Measurements from ENCODE around the gene NFATC3. TPM values are rescaled to one million over a fixed set of nuclear protein-coding genes. Genes with fewer than 3 reads are reported as not detected.
"Not testable (repeated sequence)": the region's sequence is repeated elsewhere in the genome, so short reads cannot be mapped to it uniquely, and the experiment has no call there.

Gene NFATC3
- total and polyA plus RNA-seq, 2 donors (not counting 1 experiment from before 2014, with no cell fraction given) = 33.4 to 115 TPM

GRCh38 chr16:68107230-68107928 is 22.2 kb downstream of the NFATC3 start:
- H3K27me3 Mint-ChIP-seq; ATAC-seq (ENCODE audit: low read depth); H3K27ac ChIP-seq (ENCODE audit: low read length in 2 of 2); intact Hi-C loops (cut with micrococcal nuclease); H3K36me3 ChIP-seq (replicated peaks in 1 of 2; ENCODE audit: control extremely low read depth in 1 of 2, control insufficient read depth in 1 of 2, extremely low read depth in 1 of 2, insufficient read depth in 2 of 2, low read length in 1 of 2); H3K27me3 ChIP-seq (replicated peaks in 1 of 4; ENCODE audit: control extremely low read depth in 1 of 4, control insufficient read depth in 3 of 4, insufficient read depth in 4 of 4, low read length in 3 of 4); H2AFZ ChIP-seq (ENCODE audit: insufficient read depth, low read depth, low read length, poor library complexity, severe bottlenecking); H3K4me3 ChIP-seq (ENCODE audit: control extremely low read depth in 1 of 5, extremely low read depth in 1 of 5, insufficient read depth in 1 of 5, low read depth in 2 of 5, low read length in 4 of 5); H3K9ac ChIP-seq (ENCODE audit: low read length); DNase-seq; H3K4me2 ChIP-seq (replicated peaks; ENCODE audit: low read depth, low read length, poor library complexity, severe bottlenecking): not testable (repeated sequence)
- peaks cover 76% of the 10 kb centered on the region for H3K4me1 Mint-ChIP-seq
- ChIA-PET POLR2A (interaction anchor here (0.7 kb wide), 2 partner anchors 38 to 301 kb away, joined by 4 to 5 read pairs; no protein-coding TSS in a partner anchor), CTCF (interaction anchor here (0.7 to 1.4 kb wide), 2 partner anchors 23 to 113 kb away, joined by 3 read pairs; partner anchors contain the start of gene NFATC3)
- peaks cover 18% of the 10 kb centered on the region for H3K9me3 Mint-ChIP-seq (ENCODE audit: insufficient read depth)
- 100% methylated on average over 3 of the region's 9 CpGs for WGBS (ENCODE audit: insufficient coverage)
- peaks cover 99% of the 10 kb centered on the region for H3K79me2 ChIP-seq (ENCODE audit: control insufficient read depth, insufficient read depth, low read length)
- peaks cover 87% of the 10 kb centered on the region for H4K20me1 ChIP-seq (ENCODE audit: control insufficient read depth, insufficient read depth, low read length, poor library complexity, severe bottlenecking)
- peaks cover 5 to 19% (median 5%) of the 10 kb centered on the region in 3 donors for H3K9me3 ChIP-seq (ENCODE audit: control extremely low read depth in 1 of 3, control insufficient read depth in 2 of 3, insufficient read depth in 1 of 3, low read length in 2 of 3)
- peak overlapping the region; percentile 27 for H3K4me3 Mint-ChIP-seq
- peak overlapping the region; percentile 76 for H3K27ac Mint-ChIP-seq
- H3K4me1 ChIP-seq (ENCODE audit: control insufficient read depth in 2 of 2, insufficient read depth in 2 of 2, low read length in 2 of 2) = peaks cover 17 to 34% of the 10 kb centered on the region in 2 donors

GRCh38 chr16:68109156-68109555 is 24.0 kb downstream of the NFATC3 start:
- POLR2A ChIA-PET; H3K27me3 Mint-ChIP-seq; intact Hi-C loops (cut with micrococcal nuclease): not testable (repeated sequence)

GRCh38 chr16:68110611-68111010 is 25.4 kb downstream of the NFATC3 start:
- peaks cover 99% of the 10 kb centered on the region for H3K79me2 ChIP-seq (ENCODE audit: control insufficient read depth, insufficient read depth, low read length)
- Mint-ChIP-seq H3K27ac (peak overlapping the region; percentile 57), H3K9me3 (ENCODE audit: insufficient read depth) (peaks cover 18% of the 10 kb centered on the region), H3K4me1 (peaks cover 69% of the 10 kb centered on the region)
- intact Hi-C loops (cut with micrococcal nuclease); H3K27me3 ChIP-seq (replicated peaks in 1 of 4; ENCODE audit: control extremely low read depth in 1 of 4, control insufficient read depth in 3 of 4, insufficient read depth in 4 of 4, low read length in 3 of 4); H3K4me3 Mint-ChIP-seq; H3K9ac ChIP-seq (ENCODE audit: low read length); DNase-seq; H3K27me3 Mint-ChIP-seq; H3K4me2 ChIP-seq (replicated peaks; ENCODE audit: low read depth, low read length, poor library complexity, severe bottlenecking); POLR2A ChIA-PET; ATAC-seq (ENCODE audit: low read depth); H3K36me3 ChIP-seq (replicated peaks in 1 of 2; ENCODE audit: control extremely low read depth in 1 of 2, control insufficient read depth in 1 of 2, extremely low read depth in 1 of 2, insufficient read depth in 2 of 2, low read length in 1 of 2); H3K27ac ChIP-seq (ENCODE audit: low read length in 2 of 2); H2AFZ ChIP-seq (ENCODE audit: insufficient read depth, low read depth, low read length, poor library complexity, severe bottlenecking); H3K4me3 ChIP-seq (ENCODE audit: control extremely low read depth in 1 of 5, extremely low read depth in 1 of 5, insufficient read depth in 1 of 5, low read depth in 2 of 5, low read length in 4 of 5): not testable (repeated sequence)
- WGBS (ENCODE audit: insufficient coverage) = 100% methylated on average over 1 of the region's 2 CpGs
- peaks cover 31 to 35% of the 10 kb centered on the region in 2 donors for H3K4me1 ChIP-seq (ENCODE audit: control insufficient read depth in 2 of 2, insufficient read depth in 2 of 2, low read length in 2 of 2)
- peaks cover 83% of the 10 kb centered on the region for H4K20me1 ChIP-seq (ENCODE audit: control insufficient read depth, insufficient read depth, low read length, poor library complexity, severe bottlenecking)
- CTCF ChIA-PET = interaction anchor here (0.7 kb wide), 1 partner anchor 46 kb away, joined by 3 read pairs; no protein-coding TSS in a partner anchor
- H3K9me3 ChIP-seq (ENCODE audit: control extremely low read depth in 1 of 3, control insufficient read depth in 2 of 3, insufficient read depth in 1 of 3, low read length in 2 of 3) = peaks cover 3 to 12% (median 5%) of the 10 kb centered on the region in 3 donors

More at GRCh38 chr16:68109156-68109555, 24.0 kb downstream of the NFATC3 start:
- H3K9me3 ChIP-seq (ENCODE audit: control extremely low read depth in 1 of 3, control insufficient read depth in 2 of 3, insufficient read depth in 1 of 3, low read length in 2 of 3) = peaks cover 3 to 19% (median 5%) of the 10 kb centered on the region in 3 donors
- 100% methylated on average over 5 of the region's 5 CpGs for WGBS (ENCODE audit: insufficient coverage)
- H3K4me3 Mint-ChIP-seq = peak overlapping the region; percentile 13
- not testable (repeated sequence) for H3K27me3 ChIP-seq (replicated peaks in 1 of 4; ENCODE audit: control extremely low read depth in 1 of 4, control insufficient read depth in 3 of 4, insufficient read depth in 4 of 4, low read length in 3 of 4); DNase-seq; H3K27ac Mint-ChIP-seq; H3K9ac ChIP-seq (ENCODE audit: low read length); H3K27ac ChIP-seq (ENCODE audit: low read length in 2 of 2); H3K4me2 ChIP-seq (replicated peaks; ENCODE audit: low read depth, low read length, poor library complexity, severe bottlenecking); H3K36me3 ChIP-seq (replicated peaks in 1 of 2; ENCODE audit: control extremely low read depth in 1 of 2, control insufficient read depth in 1 of 2, extremely low read depth in 1 of 2, insufficient read depth in 2 of 2, low read length in 1 of 2); ATAC-seq (ENCODE audit: low read depth); H2AFZ ChIP-seq (ENCODE audit: insufficient read depth, low read depth, low read length, poor library complexity, severe bottlenecking); H3K4me3 ChIP-seq (ENCODE audit: control extremely low read depth in 1 of 5, extremely low read depth in 1 of 5, insufficient read depth in 1 of 5, low read depth in 2 of 5, low read length in 4 of 5)
- H3K79me2 ChIP-seq (ENCODE audit: control insufficient read depth, insufficient read depth, low read length) = peaks cover 99% of the 10 kb centered on the region
- peaks cover 18% of the 10 kb centered on the region for H3K9me3 Mint-ChIP-seq (ENCODE audit: insufficient read depth)
- H3K4me1 Mint-ChIP-seq = peaks cover 71% of the 10 kb centered on the region
- CTCF ChIA-PET = interaction anchor here (1.0 to 1.3 kb wide), 3 partner anchors 10 to 225 kb away, joined by 3 read pairs; no protein-coding TSS in a partner anchor
- H4K20me1 ChIP-seq (ENCODE audit: control insufficient read depth, insufficient read depth, low read length, poor library complexity, severe bottlenecking) = peaks cover 88% of the 10 kb centered on the region
- peaks cover 28 to 33% of the 10 kb centered on the region in 2 donors for H3K4me1 ChIP-seq (ENCODE audit: control insufficient read depth in 2 of 2, insufficient read depth in 2 of 2, low read length in 2 of 2)

Measured in B cell (primary cell).